SK-N-DZ (cell line): ENCODE results near the gene TAS2R43. TPM values are rescaled to one million over a fixed set of nuclear protein-coding genes. Genes with fewer than 3 reads are reported as not detected.
"Not testable (repeated sequence)": the region's sequence is repeated elsewhere in the genome, so short reads cannot be mapped to it uniquely, and the experiment has no call there.

ENCODE experiments used
- DNase-seq: peaks from one replicate; pipeline ENCODE4 v3.0.0-alpha.2; 2015; ENCODE audit warnings: low spot score
- polyA plus RNA-seq, 2 experiments: library from polyadenylated mRNA; depleted of rRNA; stranded (reverse); fragments of >200 nt; gene quantifications; 2 replicates each; pipeline ENCODE4 v1.2.3, GENCODE V29; 2014

The TAS2R43 gene, protein sequence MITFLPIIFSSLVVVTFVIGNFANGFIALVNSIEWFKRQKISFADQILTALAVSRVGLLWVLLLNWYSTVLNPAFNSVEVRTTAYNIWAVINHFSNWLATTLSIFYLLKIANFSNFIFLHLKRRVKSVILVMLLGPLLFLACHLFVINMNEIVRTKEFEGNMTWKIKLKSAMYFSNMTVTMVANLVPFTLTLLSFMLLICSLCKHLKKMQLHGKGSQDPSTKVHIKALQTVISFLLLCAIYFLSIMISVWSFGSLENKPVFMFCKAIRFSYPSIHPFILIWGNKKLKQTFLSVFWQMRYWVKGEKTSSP
- polyA plus RNA-seq (2014; cell fraction: cytosol; rRNA removed), result not detected in 2 replicates
- 1.5 and 2.2 TPM in 2 replicates for polyA plus RNA-seq (2014; cell fraction: nucleus; rRNA removed)

DNA sequence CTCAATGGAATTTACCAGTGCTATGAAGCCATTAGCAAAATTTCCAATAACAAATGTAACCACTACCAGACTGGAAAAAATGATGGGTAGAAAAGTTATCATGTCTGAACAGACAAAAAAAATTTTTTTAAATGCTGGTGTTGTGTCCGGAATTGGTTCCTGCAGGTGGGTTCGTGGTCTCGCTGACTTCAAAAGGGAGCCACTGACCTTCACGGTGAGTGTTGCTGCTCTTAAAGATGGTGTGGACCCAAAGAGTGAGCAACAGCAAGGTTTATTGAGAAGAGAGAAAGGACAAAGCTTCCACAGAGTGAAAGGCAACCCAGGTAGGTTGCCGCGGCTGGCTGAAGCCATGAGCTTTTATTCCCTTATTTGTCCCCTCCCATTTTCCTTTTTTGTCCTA is at the start of gene TAS2R43:
Gene TAS2R43 (minus strand): TSS at position 186 of the 400 bp plus-strand sequence. CDS start 84 bp downstream, at position 102.
- DNase-seq, result no peak

DNA sequence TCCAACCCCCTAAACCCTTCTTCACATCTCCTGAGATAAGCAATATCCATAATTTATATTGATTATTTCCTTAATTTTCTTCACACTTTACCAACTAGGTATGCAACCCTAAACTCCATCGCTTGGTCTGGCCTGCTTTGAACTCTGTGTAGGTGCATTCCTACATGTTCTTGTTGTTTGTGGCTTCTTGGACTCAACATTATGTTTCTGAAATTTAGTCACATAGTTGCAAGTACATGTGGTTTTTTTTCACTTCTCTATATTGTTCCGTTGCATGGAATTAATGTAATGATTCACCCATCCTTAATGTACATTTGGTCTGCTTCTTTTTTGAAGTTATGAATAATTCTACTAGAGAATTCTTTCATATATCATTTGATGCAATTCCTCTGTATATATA is 44.0 kb upstream of the TAS2R43 start:
- DNase-seq, result no peak

DNA sequence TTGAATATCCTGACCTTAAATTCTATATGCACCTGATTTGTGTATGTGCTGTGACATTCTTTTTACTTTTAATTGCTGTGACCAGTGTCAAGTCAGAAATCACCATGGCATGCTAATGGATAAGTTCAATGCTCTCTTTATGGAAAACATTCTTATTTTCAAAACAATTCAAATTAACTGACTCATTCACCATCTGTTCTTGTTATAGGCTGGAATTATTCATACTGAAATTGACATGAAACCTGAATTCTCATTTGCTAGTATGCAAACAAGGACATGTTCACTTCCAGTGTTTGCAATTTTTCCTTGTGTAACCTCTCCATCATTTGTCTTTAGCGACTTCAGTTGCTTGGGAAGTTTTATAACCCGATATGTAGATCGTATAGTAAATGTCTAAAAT is 42.2 kb upstream of the TAS2R43 start, which contains the start of gene TAS2R30:
Gene TAS2R30 (minus strand): TSS at position 340 of the 400 bp plus-strand sequence. CDS start 400 bp downstream, outside the sequence.
- DNase-seq, result no peak

DNA sequence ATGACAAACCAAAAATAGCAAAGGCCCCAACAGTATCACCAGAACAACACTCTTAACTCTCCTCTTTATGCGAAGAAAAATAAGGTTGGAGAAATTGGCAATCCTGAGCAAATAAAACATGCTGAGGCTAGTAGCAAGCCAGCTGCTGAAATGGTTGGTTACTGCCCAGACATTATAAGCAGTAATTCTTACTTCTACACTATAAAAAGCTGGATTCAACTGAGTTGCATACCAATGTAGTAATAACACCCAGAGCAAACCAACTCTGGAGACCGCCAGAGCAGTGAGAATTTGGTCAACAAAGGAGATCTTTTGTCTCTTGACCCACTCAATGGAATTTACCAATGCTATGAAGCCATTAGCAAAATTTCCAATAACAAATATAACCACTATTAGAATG is 41.7 kb upstream of the TAS2R43 start:
- no peak for DNase-seq

DNA sequence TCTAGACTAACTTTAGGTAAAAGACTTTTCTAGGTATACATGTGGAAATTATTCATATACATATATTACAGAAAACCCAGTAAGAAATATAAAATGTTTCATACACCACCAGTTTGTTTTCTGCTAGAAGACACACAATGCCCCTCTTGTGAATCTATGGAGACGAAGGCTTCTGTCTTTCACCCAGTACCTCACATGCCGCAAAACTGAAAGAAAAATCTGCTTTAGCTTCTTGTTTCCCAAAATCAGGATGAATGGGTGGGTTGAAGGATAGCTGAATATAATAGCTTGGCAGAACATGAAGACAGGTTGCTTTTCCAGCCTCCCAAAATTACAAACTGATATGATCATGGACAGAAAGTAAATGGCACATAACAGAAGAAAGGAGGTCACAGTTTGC is 41.0 kb upstream of the TAS2R43 start:
- no peak for DNase-seq

DNA sequence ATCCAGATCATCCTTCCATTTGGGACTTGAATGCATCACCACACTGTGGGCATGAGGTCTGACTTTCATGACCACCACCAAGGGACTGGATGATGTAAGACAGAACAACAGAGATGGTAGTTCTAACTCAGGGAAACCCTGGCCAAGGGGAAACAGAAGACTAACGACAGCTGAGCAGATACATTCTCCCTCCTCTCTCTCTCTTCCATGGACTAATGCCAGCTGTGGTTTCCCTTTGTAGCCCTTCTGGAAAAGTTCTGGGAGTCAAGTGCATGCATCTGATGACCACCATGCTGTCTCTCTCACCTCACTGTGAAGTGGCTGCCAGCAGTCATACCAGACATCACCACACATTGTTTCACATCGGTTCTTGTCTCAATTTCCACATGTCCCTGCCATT is 38.9 kb upstream of the TAS2R43 start:
- DNase-seq, result no peak

DNA sequence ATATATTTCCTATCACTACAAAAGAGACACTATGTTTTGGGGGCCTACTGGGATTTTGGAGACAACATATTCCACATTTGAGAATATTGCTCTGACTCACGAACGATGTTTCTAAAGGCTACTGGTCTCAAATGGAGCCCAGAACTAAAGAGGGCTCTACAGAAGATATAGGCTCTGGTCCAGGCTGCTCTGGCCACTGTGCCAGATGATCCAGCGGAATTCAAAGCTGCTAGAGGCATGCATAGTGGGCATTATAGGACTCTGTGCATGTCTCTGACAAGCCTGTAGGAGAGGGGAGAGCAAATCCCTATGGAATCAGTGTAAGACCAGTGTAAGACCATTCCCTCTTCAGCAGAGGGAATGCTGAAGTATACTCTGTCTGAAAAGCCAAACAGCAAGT is 38.3 kb upstream of the TAS2R43 start:
- no peak for DNase-seq

DNA sequence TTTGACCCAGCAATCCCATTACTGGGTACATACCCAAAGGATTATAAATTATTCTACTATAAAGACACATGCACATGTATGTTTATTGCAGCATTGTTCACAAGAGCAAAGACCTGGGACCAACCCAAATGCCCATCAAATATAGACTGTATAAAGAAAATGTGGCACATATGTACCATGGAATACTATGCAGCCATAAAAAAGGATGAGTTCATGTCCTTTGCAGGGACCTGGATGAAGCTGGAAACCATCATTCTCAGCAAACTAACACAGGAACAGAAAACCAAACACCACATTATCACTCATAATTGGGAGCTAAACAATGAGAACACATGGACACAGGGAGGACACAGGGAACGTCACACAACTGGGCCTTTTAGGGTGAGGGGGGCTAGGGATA is 22.0 kb upstream of the TAS2R43 start:
- not testable (repeated sequence) for DNase-seq

DNA sequence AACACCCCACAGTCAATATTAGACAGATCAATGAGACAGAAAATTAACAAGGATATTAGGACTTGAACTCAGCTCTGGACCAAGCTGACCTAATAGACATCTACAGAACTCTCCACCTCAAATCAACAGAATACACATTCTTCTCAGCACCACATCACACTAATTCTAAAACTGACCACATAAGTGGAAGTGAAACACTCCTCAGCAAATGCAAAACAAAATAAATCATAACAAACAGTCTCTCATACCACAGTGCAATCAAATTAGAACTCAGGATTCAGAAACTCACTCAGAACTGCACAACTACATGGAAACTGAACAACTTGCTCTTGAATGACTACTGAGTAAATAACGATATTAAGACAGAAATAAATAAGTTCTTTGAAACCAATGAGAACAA is 19.1 kb upstream of the TAS2R43 start:
- DNase-seq, result not testable (repeated sequence)

DNA sequence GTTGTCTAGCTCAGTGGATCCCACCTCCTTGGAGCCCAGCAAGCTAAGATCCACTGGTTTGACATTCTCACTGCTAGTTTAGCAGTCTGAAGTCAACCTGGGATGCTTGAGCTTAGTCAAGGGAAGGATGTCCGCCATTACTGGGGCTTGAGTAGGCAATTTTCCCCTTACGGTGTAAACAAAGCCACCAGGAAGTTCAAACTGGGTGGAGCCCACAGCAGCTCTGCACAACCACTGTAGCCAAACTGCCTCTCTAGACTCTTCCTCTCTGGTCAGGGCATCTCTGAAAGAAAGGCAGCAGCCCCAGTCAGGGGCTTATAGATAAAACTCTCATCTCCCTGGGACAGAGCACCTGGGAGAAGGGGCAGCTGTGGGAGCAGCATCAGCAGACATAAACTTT is 16.7 kb upstream of the TAS2R43 start:
- DNase-seq, result no peak

DNA sequence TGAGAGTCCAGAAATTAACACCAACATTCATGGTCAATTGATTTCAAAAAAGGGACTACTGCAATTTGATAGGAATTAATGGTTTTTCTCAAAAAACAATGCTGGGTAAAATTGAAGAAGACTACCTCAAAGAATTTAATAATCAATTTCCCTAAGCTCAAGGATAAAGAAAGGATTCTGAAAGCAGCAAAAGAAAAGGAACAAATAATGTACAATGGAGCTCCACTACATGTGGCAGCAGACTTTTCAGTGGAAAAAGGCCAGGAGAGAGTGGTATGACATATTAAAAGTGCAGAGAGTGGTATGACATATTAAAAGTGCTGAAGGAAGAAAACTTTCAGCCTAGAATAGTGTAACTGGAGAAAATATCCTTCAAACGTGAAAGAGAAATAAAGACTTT is 15.6 kb upstream of the TAS2R43 start:
- DNase-seq, result no peak

DNA sequence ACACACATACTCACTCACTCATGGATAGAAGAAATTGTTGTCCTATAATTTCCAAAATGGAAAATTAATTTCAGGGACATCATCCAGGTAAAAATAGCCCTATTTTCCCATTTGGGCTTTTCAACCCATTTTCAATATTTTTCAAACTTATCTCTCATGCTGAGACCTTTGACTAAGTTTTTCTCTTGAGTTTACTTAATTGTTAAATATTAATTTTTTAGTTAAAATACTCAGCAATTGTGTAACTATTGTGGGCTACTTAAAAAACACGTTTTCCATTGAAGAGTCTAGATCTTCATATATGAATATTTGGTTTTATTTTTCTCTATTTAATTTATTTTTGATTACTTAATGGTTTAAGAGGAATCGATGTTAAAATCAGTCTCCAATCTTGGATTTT is 14.2 kb upstream of the TAS2R43 start:
- DNase-seq, result no peak

DNA sequence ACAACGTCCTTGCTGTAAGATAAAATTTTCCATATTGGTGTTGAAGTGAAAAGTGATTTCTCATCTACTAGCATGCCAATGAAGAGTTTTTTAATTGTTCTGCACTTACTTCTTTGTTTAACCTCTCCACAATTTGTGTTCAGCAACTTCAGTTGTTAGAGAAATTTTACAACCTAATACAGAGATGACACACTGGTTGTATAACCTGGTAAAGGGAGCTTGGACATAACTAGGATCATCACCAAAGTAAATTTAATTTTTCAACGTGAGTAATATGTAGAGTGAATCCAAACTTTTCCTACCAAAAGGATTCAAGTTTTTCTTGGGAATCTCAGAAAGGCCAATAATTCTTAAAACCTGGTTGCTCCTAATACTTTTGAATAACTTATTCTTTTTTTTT is 13.4 kb upstream of the TAS2R43 start:
- no peak for DNase-seq

DNA sequence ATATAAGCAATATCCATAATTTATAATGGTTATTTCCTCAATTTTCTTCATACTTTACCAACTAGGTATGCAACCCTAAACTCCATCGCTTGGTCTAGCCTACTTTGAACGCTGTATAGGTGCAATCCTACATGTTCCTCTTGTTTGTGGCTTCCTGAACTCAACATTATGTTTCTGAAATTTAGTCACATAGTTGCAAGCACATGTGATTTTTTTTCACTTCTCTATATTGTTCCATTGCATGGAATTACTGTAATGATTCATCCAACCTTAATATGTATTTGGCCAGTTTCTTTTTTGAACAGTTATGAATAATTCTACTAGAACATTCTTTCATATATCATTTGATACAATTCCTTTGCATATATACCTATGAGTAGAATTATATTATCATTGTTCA is 2.8 kb upstream of the TAS2R43 start:
- DNase-seq, result not testable (repeated sequence)

DNA sequence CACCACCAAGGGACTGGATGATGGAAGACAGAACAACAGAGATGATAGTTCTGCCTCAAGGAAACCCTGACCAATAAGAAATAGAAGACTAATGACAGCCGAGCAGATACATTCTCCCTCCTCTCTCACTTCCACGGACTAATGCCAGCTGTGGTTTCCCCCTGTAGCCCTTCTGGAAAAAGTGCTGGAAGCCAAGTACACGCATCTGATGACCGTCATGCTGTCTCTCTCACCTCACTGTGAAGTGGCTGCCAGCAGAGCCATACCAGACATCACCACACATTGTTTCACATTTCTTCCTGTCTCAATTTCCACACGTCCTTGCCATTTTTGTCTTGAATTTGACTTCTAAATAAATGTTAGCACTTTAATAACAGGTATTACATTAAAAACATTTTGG is 2.9 kb downstream of the TAS2R43 start:
- no peak for DNase-seq

DNA sequence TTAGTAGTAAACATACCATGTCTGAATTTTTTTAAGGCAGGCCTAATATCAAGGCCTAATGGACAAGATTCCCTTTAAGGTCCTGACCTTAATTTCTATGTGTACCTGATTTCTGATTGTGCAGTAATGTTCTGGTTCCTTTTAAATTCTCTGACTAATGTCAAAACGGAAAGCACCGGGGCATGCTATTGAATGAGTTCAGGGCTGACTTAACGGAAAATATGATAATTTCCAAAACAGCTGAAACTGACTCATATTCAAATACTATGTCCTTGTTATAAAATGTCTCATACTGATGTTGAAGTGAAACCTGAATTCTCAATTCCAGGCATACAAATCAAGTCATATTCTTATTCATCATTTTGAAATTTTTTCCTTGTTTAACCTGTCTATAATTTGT is 6.7 kb downstream of the TAS2R43 start:
- DNase-seq, result no peak

DNA sequence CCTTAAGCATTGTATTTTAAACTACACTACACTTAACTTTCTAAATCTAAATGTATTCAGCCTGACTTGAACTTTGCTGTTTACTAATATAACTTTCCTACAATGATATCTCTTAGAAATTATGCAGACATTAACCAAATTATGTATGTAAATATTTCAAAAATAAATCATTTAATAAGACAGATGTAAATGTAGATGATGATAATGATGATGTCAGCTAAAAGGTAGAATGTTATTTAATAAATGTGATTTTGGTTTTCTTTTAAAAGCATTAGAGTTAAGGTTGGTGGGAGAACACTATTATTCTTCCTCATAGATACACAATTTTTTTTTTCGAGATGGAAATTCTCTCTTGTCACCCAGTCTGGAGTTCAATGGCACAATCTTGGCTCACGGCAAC is 10.1 kb downstream of the TAS2R43 start:
- no peak for DNase-seq

DNA sequence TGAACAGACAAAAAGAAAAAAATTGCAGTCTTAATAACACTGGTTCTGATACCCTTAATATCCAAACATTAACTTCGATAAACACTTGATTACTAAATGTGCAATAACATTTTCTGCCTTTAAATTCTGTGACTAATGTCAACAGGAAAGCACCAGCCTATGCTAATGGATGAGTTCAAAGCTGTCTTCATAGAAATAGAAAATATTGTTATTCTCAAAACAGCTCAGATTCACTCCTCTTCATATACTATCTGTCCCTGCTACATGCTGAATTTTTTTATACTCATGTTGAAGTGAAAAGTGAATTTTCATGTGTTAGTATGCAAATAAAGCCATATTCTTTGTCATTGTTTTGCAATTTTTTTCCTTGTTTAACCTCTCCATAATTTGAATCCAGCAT is 13.9 kb downstream of the TAS2R43 start:
- DNase-seq, result no peak

DNA sequence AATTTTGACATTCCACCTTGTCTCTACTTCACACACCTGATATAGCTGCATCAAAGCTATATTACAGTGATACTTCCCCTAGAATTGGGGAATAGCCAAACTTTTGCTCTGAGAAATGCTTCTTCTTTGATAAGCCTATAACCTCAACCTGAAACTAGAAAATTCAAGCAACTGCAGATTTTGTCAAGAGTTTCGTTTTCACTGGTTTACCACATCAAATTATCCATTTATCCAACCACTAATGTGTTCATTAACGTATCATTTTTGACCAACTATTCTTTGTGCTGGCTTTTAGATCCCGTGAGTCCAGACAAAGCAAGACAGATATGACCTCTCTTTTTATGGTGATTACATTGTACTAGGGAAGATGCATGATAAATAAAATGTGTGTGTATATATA is 16.5 kb downstream of the TAS2R43 start:
- DNase-seq, result no peak

DNA sequence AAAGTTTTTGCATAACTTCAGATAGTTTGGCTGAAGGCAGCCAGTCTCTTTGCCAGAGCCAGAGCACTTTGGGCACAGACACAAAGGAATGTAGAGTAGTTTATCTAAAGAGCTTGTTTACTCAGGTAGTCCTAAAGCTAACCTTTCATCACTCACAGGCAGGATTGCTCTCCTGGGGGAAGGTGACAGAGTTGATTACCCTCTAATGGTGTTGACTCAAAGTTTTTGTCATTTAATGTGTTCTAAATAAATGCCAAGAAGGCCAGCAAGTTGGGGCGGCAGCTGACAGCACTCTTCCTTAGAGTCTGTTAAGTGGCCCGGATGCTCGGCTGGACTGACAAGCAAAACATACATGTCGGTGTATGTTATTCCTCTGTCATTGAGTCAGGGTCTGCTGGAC is 20.7 kb downstream of the TAS2R43 start:
- no peak for DNase-seq

DNA sequence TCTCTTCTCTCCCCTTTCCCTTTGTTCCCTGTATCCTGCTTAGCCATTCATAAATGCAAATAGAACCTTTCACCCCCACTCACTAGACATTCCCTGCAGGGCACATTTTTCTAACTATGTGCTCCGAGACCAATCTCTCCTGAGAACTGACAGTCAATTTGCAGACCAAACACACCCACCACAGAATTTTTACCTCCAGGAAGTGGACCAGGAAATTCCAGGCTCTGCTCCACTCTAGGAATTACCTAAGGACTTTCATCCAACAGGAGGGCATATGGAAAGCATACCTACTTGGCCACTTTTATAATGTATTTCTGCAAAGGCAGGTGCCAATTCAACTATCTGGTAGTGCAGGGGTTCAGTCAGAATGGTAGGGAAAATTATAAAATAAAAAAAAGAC is 21.1 kb downstream of the TAS2R43 start:
- DNase-seq, result no peak

DNA sequence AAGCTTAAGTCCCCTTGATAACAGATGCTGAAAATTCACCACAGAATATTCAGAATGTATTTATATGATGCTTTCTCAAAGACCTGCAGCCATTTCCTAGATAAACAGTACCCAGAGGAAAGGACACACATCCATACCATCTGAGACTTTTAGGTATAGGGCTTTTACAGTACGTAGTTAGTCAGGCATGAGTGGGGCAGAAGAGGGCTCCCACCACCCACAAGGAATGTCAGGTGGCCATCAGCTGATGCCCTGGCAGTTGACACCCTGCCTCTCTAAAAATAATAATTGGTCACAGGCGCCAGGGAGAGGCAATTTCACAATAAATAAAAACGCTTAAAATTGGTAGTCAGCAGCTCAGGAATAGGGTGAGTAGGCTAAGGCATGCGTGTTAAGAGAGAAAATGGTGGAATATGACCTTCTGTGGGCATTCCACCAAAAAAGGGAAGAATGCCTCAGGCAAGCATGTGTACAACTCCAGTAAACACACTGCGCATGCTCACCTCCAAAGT is 22.2 kb downstream of the TAS2R43 start:
- no peak for DNase-seq

DNA sequence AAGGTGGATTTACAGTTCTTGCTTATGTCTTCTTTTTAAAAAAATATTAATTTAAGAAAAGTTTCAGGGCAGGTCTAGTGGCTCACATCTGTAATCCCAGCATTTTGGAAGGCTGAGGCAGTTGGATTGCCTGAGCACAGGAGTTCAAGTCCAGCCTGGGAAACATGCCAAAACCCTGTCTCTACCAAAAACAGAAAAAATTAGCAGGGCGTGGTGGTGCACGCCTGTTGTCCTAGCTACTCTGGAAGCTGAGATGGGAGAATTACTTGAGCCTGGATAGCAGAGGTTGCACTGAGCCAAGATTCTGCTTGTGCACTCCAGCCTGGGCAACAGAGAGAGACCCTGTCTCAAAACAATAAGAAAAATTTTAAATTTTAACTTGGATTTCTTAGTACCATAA is 24.6 kb downstream of the TAS2R43 start:
- no peak for DNase-seq
